GM18909 (cell line): ENCODE measurements around the gene USP21.
A peak's percentile ranks its signal among the peaks of the same experiment; 100 is the strongest.

Source experiments
- ATAC-seq: cut with Tn5 transposase; IDR thresholded peaks from one replicate; pipeline ENCODE4 v1.9.1; 2021; ENCODE audit warnings: mild to moderate bottlenecking; ENCODE audit not compliant: unreplicated experiment, poor library complexity

USP21 gene

DNA sequence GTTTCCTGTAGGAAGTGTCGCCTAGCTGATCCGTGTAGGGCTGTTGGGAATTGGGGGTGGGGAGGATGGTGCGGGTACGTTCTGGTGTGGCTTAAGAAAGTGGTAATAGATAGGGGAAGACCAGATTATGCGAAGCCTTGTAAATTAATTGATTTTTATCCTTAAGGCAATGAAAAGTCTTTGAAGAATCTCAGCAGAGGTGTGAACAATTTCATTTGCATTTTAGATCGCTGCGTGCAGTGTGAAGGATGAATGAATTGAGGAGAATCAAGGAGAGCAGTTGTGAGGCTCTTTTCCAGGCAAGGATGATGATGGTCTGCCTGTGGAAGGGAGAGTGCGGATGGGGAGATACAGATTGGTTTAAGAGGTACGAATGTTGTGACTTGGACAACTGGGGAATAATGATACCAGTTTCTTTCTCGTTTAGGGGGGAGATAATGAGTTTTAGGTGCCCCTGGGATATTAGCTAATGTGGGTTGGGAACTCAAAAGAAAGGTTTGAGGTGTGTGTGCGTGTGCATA, 26.0 kb upstream of the USP21 start:
- peak; percentile 7 for ATAC-seq

DNA sequence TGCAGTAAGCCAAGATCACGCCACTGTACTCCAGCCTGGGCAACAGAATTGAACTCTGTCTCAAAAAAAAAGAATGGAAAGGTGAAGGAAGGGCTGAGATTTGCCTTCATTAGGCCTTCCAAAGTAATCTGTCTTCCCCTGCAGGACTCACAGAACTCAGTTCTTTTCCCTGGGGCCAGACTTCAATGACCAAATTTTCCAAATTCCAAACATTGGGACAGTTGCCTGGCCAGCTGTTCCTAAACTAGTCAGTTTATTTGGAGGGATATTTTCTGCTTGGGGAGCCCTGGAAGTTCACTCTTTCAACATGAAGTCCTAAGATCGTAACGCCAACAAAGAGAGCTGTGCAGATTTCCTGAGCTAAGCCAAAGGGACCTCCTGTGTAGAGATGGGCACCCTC, 21.4 kb upstream of the USP21 start:
- ATAC-seq, result no peak

GRCh38 chr1:161138431-161138830, 20.9 kb upstream of the USP21 start:
- no peak for ATAC-seq

GRCh38 chr1:161139766-161140165, 19.5 kb upstream of the USP21 start:
- no peak for ATAC-seq

- ATAC-seq, result no peak
Measured at GRCh38 chr1:161140755-161141400, 18.4 kb upstream of the USP21 start.

DNA sequence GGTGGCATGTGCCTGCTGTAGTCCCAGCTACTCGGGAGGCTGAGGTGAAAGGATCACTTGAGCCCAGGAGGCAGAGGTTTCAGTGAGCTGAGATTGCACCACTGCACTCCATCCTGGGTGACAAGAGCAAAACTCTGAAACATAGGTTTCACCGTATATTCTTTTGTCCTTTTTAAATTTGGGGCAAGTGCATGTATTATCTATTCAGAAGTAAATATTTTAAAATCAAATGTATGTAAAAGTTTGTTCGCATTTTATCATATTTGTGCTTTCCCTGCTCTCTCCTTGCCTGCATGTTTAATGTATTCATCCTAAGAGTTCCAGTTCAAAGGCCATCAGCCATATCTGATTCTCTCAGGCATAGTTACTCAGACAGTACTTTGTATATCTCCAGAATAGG, 13.5 kb upstream of the USP21 start:
- no peak for ATAC-seq

DNA sequence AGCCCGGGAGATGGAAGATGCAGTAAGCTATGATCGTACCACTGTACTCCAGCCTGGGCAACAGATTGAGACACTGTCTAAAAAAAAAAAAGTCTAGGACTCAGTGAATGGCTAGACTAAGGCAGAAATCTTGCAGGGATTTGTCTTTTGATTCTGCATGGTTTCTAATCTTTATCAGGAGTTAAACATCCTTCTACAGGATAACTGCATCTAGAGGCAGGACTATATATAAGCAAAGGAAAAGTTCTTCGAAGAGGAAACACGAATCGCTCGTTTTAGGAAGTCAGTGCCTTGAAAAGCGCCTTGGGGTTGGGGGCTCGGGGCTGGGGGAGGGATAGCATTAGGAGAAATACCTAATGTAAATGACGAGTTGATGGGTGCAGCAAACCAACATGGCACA, 6.1 kb upstream of the USP21 start:
- ATAC-seq, result peak; percentile 8

- ATAC-seq, result peak; percentile 94
Measured at GRCh38 chr1:161153682-161154337, 5.5 kb upstream of the USP21 start, which contains the start of gene UFC1. Gene UFC1 (plus strand): TSS chr1:161153978. CDS start chr1:161153998, 20 bp downstream.

DNA sequence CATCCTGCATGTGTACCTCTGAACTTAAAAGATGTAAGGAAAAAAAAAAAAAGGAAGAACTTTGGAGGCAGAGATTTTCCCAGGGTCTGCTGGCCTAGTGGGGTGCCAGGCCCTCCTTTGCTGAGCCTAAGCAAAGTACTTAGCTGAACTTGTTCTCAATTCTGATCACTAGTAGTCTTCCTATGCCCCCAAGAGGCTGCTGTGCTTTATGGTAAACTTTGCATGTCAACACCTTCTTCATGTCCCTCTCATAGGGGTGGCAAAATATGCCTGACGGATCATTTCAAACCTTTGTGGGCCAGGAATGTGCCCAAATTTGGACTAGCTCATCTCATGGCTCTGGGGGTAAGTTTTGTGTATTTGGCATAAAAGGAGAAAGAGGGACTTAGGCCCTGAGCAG, 1.4 kb upstream of the USP21 start:
- ATAC-seq, result no peak

DNA sequence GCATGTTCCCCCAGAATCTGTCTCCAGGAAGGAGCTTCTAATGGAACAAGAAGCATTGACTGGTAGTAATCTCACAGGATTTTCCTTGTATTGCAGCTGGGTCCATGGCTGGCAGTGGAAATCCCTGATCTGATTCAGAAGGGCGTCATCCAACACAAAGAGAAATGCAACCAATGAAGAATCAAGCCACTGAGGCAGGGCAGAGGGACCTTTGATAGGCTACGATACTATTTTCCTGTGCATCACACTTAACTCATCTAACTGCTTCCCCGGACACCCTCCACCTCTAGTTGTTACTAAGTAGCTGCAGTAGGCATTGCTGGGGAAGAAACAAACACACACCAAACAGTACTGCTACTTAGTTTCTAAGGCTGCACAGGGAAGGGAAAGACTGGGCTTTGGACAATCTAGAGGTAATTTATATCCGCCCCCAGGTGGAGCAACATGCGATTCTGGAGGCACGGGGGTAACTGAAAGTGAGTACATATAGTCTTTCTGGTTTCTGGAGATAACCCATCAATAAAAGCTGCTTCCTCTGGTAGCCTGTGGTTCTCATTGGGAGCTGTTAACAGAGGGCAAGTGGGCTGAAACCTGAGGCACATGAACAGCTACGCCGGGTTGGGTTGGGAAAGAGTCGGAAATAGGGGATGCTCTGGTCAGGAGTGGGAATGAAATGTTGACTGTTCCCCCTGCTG, 837 bp upstream of the USP21 start:
- ATAC-seq, result no peak

GRCh38 chr1:161159913-161160243, 578 bp downstream of the USP21 start:
- no peak for ATAC-seq

DNA sequence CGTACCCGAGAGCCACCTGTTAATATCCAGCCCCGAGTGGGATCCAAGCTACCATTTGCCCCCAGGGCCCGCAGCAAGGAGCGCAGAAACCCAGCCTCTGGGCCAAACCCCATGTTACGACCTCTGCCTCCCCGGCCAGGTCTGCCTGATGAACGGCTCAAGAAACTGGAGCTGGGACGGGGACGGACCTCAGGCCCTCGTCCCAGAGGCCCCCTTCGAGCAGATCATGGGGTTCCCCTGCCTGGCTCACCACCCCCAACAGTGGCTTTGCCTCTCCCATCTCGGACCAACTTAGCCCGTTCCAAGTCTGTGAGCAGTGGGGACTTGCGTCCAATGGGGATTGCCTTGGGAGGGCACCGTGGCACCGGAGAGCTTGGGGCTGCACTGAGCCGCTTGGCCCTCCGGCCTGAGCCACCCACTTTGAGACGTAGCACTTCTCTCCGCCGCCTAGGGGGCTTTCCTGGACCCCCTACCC, 1.4 kb downstream of the USP21 start:
- ATAC-seq, result no peak

GRCh38 chr1:161161652-161162051, 2.4 kb downstream of the USP21 start:
- ATAC-seq, result no peak

- no peak for ATAC-seq
Measured at GRCh38 chr1:161162052-161162451, 2.8 kb downstream of the USP21 start.

GRCh38 chr1:161162806-161163205, 3.5 kb downstream of the USP21 start:
- no peak for ATAC-seq

DNA sequence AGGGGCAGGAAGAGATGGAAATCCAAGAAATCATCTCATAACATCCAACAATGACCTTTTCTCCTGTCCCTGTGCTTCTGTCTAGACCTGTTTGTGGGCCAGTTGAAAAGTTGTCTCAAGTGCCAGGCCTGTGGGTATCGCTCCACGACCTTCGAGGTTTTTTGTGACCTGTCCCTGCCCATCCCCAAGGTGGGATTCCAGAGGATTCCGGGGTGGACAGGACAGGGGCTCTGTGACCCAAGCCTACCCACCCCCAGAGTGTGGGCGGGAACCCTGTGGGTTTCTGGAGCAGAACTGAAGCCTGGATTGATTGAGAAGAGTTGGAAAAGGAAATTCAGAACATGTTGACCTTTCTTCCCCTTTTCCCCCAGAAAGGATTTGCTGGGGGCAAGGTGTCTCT, 4.5 kb downstream of the USP21 start:
- ATAC-seq, result no peak

- no peak for ATAC-seq
Measured at GRCh38 chr1:161164901-161165610, 5.8 kb downstream of the USP21 start.

GRCh38 chr1:161165742-161166668, 6.7 kb downstream of the USP21 start, which contains the start of gene PPOX:
Gene PPOX (plus strand): TSS chr1:161166426. CDS start chr1:161166848, 422 bp downstream.
- ATAC-seq, result peak; percentile 94
